ENCODE measurements around the gene FABP6.

Gene FABP6

DNA sequence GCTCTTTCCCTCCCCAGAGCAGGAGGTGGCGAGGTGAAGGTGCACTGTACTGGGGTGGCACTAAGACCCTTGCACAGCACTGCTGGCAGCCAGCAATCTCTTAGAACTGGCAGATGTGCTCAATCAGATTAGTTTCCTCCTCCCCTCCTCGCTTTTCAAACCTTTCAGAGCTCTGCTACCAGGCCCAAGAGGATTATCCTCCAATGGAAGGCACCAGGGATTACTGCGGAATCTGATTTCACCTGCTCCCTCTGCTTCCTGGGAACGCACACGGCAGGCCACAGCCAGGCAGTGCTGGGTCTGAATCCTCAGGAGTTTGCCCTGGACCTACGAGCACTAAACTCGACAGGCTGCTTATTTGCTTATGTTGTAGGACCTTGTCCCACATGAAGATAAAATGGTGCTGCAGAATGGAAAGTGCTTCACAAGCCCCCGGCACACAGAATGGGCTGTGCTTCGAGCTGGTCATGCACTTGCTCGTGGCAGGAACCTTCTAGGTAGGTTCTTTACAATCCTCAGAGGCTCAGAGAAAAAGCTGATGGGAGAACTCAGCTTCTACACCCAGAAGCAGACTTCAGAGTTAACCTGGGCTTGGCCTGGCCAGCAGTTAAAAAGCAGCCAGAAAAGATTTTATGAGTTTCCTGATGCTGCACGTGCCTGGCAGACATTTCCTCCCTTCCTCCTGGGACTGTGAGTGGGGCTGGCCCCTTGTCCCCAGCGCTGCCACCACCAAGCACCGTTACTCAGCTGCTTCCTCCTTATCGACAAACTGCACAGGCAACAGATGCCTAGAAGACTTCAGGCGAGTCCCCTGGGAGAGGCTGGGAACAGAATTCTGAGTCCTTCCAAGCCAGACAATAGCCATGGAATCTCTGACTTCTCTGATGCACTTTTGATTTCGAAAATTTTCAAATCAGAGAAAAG lies 33.1 kb downstream of the FABP6 start:
- DNase-seq (ENCODE audit: low spot score): peak; percentile 72

- no peak for DNase-seq (ENCODE audit: low spot score)
These were observed 34.1 kb downstream of the FABP6 start for GRCh38 chr5:160263326-160263855.

DNA sequence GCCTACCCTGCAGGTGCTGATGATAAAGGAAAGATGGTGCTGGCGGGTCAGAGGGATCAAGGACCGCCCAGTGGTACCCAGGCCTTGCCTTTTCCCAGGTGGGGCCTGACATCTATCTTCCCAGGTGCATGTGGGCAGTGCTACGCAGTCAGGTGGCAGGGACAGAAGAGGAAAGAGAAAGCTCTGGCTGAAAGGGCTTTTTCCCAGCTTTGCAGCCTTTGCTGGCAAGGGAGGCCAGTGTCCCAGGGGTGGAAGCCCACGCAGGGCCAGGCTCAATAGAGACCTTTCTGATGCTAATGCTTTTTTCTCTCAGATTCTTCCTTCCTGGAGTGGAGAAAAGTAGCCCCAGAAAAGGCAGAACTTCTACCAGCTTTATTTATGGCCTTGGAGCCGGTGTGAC lies 36.7 kb downstream of the FABP6 start:
- DNase-seq (ENCODE audit: low spot score): no peak

- DNase-seq (ENCODE audit: low spot score): no peak
These were observed 37.5 kb downstream of the FABP6 start for GRCh38 chr5:160266752-160267345.

DNA sequence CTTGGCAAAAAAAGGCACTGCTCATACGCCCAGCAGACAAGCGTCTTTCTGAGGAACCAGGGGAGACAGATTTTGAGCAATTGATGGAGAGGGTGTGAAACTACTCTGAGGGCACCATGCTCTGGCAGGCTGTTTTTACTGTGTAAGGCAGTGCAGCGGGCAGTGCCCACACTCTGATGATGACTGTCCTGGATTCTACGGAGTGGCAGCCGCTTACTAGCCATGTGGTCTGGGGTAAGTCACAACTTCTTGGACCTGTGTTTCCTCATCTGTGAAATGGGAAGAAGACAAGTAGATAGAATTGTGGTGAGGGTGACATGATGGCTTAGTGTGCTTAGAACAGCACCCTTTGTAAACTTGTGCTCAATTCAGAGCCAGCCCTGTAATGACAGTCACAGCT lies 38.8 kb downstream of the FABP6 start:
- no peak for DNase-seq (ENCODE audit: low spot score)

- DNase-seq (ENCODE audit: low spot score): no peak
These were observed 39.7 kb downstream of the FABP6 start for GRCh38 chr5:160269017-160269416.

DNA sequence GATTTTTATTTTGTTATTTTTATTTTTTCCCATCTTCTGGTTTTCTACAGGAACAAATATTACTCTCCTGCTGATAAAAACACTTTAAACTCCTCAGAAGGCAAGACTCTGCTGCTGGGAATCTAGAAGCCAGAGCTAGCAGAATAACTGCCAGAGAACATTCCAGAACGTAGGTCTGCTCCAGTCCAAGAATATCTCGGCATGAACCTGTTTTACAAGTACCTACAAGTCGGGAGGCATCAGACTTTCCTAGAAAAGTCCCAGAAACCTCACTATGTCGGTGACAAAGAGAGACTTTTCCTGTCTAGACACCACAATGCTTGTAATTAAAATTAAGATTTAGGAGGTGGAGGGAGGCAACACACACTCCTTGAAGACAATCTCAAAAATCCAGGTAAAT lies 41.4 kb downstream of the FABP6 start:
- DNase-seq (ENCODE audit: low spot score): no peak

GRCh38 chr5:160271396-160271795 lies 42.1 kb downstream of the FABP6 start:
- no peak for DNase-seq (ENCODE audit: low spot score)

- no peak for DNase-seq (ENCODE audit: low spot score)
These were observed 42.5 kb downstream of the FABP6 start for GRCh38 chr5:160271836-160272235.

GRCh38 chr5:160272264-160272663 lies 43.0 kb downstream of the FABP6 start:
- no peak for DNase-seq (ENCODE audit: low spot score)

DNA sequence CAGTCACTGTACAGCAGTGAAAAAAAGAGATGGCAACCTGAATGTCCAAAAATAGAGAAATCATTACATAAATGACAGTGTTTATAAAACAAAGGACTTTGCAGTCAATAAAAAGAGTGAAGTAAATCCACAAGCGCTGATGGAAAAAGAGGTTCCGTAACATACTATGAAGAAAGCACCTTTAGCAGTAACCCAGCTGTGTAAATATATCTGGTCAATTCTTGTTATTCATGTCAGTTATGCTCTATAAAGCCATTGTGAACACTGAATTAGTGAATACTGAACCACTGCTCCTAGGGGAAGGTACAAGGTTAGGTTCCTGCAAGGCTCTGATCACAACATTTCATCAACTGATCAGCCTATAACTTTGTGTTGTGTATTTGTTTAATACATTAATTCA lies 43.6 kb downstream of the FABP6 start:
- no peak for DNase-seq (ENCODE audit: low spot score)

DNA sequence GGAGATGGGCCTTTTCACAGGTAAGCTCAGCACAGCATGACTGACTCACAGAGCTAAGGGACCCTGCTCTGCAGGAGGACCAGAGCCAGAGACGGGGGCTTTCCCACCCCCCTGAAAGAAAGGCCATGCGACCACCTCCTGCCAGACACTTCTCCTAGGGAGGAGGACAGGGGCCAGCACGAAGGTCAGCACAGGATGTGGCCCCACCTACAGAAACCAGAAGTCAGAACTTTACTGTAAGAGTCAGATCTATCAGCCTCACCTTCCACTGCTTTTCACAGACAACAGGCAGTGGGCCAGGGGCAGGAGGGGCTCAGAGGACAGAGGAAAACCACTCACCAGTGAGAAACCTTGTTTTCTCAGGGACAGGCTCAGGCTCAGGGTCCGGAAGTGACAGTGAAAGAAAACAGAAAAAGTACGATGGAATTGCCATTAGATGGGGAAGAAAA lies 45.2 kb downstream of the FABP6 start:
- no peak for DNase-seq (ENCODE audit: low spot score)

DNA sequence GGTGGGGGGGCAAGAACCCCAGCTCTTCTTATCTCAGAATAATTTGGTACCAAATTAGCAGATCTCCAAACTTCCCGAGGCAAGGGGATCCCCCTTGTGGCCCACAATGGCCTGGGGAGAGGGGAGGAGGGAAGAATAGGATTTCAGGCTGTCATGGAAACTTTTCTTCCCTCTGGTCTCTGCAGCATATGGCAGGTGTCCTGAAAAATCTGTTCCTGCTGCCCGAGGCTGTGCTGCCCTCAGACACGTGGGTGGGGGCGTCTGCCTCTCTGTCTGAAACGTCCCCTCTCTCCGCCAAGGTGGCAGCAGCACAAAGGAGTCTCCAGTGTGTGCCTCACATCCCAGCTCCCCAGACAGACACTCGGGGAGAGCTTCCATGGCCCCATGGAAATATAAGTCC lies 49.0 kb downstream of the FABP6 start:
- DNase-seq (ENCODE audit: low spot score): no peak

DNA sequence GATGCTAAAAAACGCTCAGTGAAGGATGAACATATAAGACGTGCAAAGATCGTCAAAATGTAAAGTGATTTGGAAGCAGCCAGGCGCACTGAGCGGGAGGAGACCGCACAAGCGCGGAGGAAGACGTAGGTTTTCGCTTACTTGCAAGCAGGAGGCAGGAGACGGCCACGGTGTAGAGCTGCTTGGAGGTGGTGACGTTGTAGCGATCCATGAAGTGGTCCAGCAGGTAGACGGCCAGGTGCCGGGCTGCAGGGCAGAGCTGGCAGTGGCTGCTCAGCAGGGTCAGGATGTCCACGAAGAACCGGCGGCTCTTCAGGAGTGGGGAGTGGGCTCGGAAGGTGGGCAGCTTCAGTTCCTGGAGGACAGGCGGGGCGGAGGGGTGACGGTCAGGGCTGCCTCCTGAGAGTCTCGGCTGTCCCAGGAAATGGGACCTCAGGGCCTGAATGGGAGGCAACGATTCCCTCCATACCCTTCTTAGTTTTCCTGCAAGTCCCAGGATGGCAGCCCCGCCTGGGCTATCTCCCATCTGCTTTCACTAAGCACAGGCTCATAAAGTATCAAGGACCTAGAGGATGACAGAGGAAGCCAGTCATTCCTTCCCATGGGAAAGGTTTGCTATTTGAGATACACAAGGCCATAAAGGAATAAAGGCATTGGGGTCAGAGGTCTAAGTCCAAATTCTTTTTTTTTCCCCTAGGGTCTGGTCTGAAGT lies 51.2 kb downstream of the FABP6 start:
- no peak for DNase-seq (ENCODE audit: low spot score)

DNA sequence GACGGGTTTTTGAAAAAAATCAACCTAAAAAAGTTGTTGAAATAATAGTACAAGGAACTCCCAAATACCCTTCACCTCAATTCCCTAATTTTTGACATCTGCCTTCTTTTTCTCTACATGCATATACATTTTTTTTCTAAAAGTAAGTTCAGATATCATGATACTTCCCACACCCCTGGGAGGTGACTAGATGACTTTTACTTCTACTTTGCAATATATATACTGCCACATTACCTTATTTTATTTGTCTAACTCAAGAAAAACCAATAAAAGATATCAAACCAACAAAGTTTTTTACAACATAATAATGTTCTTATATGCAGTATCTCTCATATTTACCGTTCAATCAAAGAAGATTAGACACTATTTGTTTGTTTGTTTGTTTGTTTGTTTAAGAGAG lies 52.0 kb downstream of the FABP6 start:
- no peak for DNase-seq (ENCODE audit: low spot score)

DNA sequence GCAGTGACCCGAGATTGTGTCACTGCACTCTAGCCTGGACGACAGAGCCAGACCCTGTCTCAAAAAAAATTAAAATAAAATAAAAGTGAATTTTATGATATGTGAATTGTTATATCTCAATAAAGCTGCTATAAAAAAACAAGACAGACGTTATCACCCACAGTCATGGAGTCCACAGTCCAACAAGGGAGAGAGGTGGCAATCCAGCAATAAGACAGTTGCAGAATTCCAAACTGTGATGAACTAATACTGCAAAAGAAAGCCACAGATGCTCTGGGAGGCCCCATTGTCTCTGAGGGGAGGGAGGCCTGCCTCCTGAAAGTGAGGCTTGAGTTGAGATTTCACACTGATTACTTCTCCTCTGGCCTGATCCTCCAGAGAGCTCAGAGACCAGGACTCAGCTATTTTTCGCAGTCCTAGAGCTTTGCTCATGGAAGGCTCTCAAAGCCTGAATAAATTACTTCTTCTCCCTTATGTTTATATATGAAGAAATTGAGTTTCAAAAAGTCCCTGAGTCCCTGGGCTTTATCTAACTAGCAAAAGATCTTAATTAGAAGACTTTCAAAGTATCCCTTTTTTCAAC lies 55.1 kb downstream of the FABP6 start:
- DNase-seq (ENCODE audit: low spot score): no peak

GRCh38 chr5:160285316-160285715 lies 56.0 kb downstream of the FABP6 start:
- no peak for DNase-seq (ENCODE audit: low spot score)

DNA sequence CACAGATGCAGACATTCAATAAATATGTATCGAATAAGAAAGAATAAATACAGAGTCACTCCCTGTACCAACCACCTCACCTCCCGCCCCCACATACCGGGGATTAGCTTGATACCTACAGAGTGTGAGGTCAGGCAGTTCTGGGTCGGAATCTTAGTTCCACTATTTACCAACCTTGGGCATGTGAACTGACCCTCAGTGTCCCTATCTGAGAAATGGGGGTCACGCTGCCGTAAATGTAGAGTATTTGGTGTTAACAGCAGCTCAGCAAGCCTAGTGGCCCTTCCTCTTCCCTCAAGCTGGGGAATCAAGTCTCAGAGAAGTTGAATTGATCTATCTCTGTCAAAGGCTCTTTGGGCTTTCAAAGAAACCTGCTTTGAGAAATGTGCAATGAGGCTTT lies 57.6 kb downstream of the FABP6 start:
- no peak for DNase-seq (ENCODE audit: low spot score)

GRCh38 chr5:160287378-160288051 lies 58.2 kb downstream of the FABP6 start:
- DNase-seq (ENCODE audit: low spot score): peak; percentile 90

Data from ecto neural progenitor cell (in vitro differentiated cells).